HG03159 (cell line): ENCODE results near the gene C22orf15.

ENCODE experiments used
- ATAC-seq: cut with Tn5 transposase; IDR thresholded peaks from one replicate; pipeline ENCODE4 v1.9.1; 2021; ENCODE audit warnings: mild to moderate bottlenecking, moderate library complexity; ENCODE audit not compliant: unreplicated experiment

C22orf15 gene

GRCh38 chr22:23750714-23751440, 11.9 kb upstream of the C22orf15 start, which contains the start of gene ZNF70:
ZNF70 (minus strand) TSS chr22:23751112; CDS start chr22:23745140, 5,972 bp downstream.
- ATAC-seq: peak; percentile 73

- ATAC-seq: peak; percentile 10
Observed at GRCh38 chr22:23751441-23751996, 11.3 kb upstream of the C22orf15 start.

- peak; percentile 36 for ATAC-seq
Observed at GRCh38 chr22:23752090-23752691, 10.6 kb upstream of the C22orf15 start.

- peak; percentile 21 for ATAC-seq
Observed at GRCh38 chr22:23752750-23753149, 10.0 kb upstream of the C22orf15 start.

- no peak for ATAC-seq
Observed at GRCh38 chr22:23753385-23753784, 9.4 kb upstream of the C22orf15 start.

- no peak for ATAC-seq
Observed at GRCh38 chr22:23754220-23754919, 8.4 kb upstream of the C22orf15 start, which contains the start of gene VPREB3. VPREB3 (minus strand) TSS chr22:23754425; CDS start chr22:23754363, 62 bp downstream.

GRCh38 chr22:23754980-23755636, 7.7 kb upstream of the C22orf15 start:
- ATAC-seq: no peak

- no peak for ATAC-seq
Observed at GRCh38 chr22:23755711-23756110, 7.1 kb upstream of the C22orf15 start.

- ATAC-seq: no peak
Observed at GRCh38 chr22:23756891-23757290, 5.9 kb upstream of the C22orf15 start.

GRCh38 chr22:23759566-23759965, 3.2 kb upstream of the C22orf15 start:
- ATAC-seq: no peak

- no peak for ATAC-seq
Observed at GRCh38 chr22:23760056-23760455, 2.7 kb upstream of the C22orf15 start.

GRCh38 chr22:23763579-23763945, 772 bp downstream of the C22orf15 start:
- no peak for ATAC-seq

- ATAC-seq: no peak
Observed at GRCh38 chr22:23763954-23764353, 1.2 kb downstream of the C22orf15 start.

- ATAC-seq: no peak
Observed at GRCh38 chr22:23764899-23765881, 2.4 kb downstream of the C22orf15 start.

- no peak for ATAC-seq
Observed at GRCh38 chr22:23767303-23767672, 4.5 kb downstream of the C22orf15 start.

GRCh38 chr22:23767673-23768548, 5.1 kb downstream of the C22orf15 start, which contains the start of gene CHCHD10:
CHCHD10 (minus strand) TSS chr22:23767972; CDS start chr22:23767874, 98 bp downstream.
- ATAC-seq: peak; percentile 56

GRCh38 chr22:23769321-23769965, 6.7 kb downstream of the C22orf15 start:
- no peak for ATAC-seq

- no peak for ATAC-seq
Observed at GRCh38 chr22:23772315-23772648, 9.5 kb downstream of the C22orf15 start.
